GM12878 (cell line): ENCODE results near the gene TNS4. TPM values are rescaled to one million over a fixed set of nuclear protein-coding genes. Genes with fewer than 3 reads are reported as not detected.

Source experiments
- BHLHE40 ChIP-seq, 2 experiments: fragments of 450-650 bp in 1 of 2; IDR thresholded peaks; 2 replicates each; pipeline ENCODE4 v1.6.1; 2011 to 2017; ENCODE audit warnings: low read depth in 2 of 2, borderline replicate concordance in 1 of 2, improper control_type of control experiment in 1 of 2, low read length in 1 of 2, mild to moderate bottlenecking in 1 of 2
- BMI1 ChIP-seq: fragments of 450-650 bp; IDR thresholded peaks from 2 replicates; pipeline ENCODE4 v1.6.1; 2016; ENCODE audit warnings: mild to moderate bottlenecking, moderate library complexity, borderline replicate concordance
- CREB1 ChIP-seq: IDR thresholded peaks from 2 replicates; pipeline ENCODE4 v1.6.1; 2012; ENCODE audit warnings: low read depth, mild to moderate bottlenecking, inconsistent platforms
- CTCF ChIP-seq, 3 experiments: IDR thresholded peaks in 2 of 3; conservative IDR thresholded peaks in 1 of 3; 2 replicates each; pipeline ENCODE4 v1.5.1; 2011; ENCODE audit warnings: low read depth in 3 of 3, low read length in 3 of 3, mild to moderate bottlenecking in 3 of 3, control low read depth in 2 of 3, moderate library complexity in 2 of 3, inconsistent platforms in 1 of 3, mixed read lengths in 1 of 3; ENCODE audit not compliant: control insufficient read depth in 2 of 3, insufficient read depth in 1 of 3; ENCODE audit errors: extremely low read depth in 1 of 3
- EGR1 ChIP-seq, 2 experiments: IDR thresholded peaks; 1 replicate in 1 of 2; 2 replicates in 1 of 2; pipeline ENCODE4 v1.6.1; 2011 to 2012; ENCODE audit warnings: low read depth in 2 of 2, low read length in 2 of 2, borderline replicate concordance in 1 of 2, mild to moderate bottlenecking in 1 of 2, moderate library complexity in 1 of 2
- FOS ChIP-seq: IDR thresholded peaks from 3 replicates; pipeline ENCODE4 v1.6.1; 2011; ENCODE audit warnings: borderline replicate concordance; ENCODE audit not compliant: insufficient read length; ENCODE audit errors: extremely low read depth
- IKZF2 ChIP-seq, 2 experiments: fragments of 450-650 bp; IDR thresholded peaks; 2 replicates each; pipeline ENCODE4 v1.6.1; 2017; ENCODE audit warnings: mild to moderate bottlenecking in 2 of 2, moderate library complexity in 2 of 2
- KAT2A ChIP-seq: conservative IDR thresholded peaks from 2 replicates; pipeline ENCODE4 v1.6.1; 2011; ENCODE audit warnings: low read depth, low read length; ENCODE audit not compliant: control insufficient read depth
- MLLT1 ChIP-seq: fragments of 450-650 bp; IDR thresholded peaks from 2 replicates; pipeline ENCODE4 v1.6.1; 2016; ENCODE audit warnings: mild to moderate bottlenecking
- MTA2 ChIP-seq: fragments of 450-650 bp; IDR thresholded peaks from 2 replicates; pipeline ENCODE4 v1.6.1; 2016; ENCODE audit warnings: low read depth, mild to moderate bottlenecking, moderate library complexity
- NBN ChIP-seq: fragments of 450-650 bp; IDR thresholded peaks from 2 replicates; pipeline ENCODE4 v1.6.1; 2016
- POLR2A ChIP-seq: IDR thresholded peaks from 2 replicates; pipeline ENCODE4 v1.6.1; 2011; ENCODE audit warnings: low read depth, mild to moderate bottlenecking, low read length
- RBBP5 ChIP-seq: fragments of 200-600 bp; sonication (generic); conservative IDR thresholded peaks from 2 replicates; pipeline ENCODE4 v1.6.1; 2016
- RCOR1 ChIP-seq: conservative IDR thresholded peaks from 2 replicates; pipeline ENCODE4 v1.6.1; 2012; ENCODE audit warnings: low read depth, low read length, improper control_type of control experiment
- TBL1XR1 ChIP-seq: IDR thresholded peaks from 2 replicates; pipeline ENCODE4 v1.6.1; 2012; ENCODE audit warnings: low read depth, low read length, improper control_type of control experiment
- ZBTB40 ChIP-seq: fragments of 450-650 bp; IDR thresholded peaks from 2 replicates; pipeline ENCODE4 v1.6.1; 2016; ENCODE audit warnings: mild to moderate bottlenecking, moderate library complexity, borderline replicate concordance
- polyA plus RNA-seq, 11 experiments: library from polyadenylated mRNA; depleted of rRNA in 4 of 11; unstranded in 6 of 11; stranded (reverse) in 5 of 11; fragments of >200 nt; fragmentation: Nextera tagmentation in 4 of 11; fragmentation: Illumina TruSeq in 1 of 11; extraction: Ambion mirVana in 4 of 11; extraction: Trizol in 1 of 11; gene quantifications; 1 replicate in 1 of 11; 2 replicates in 10 of 11; pipeline versions ENCODE4 v1.2.1 to v1.2.3, GENCODE V29; 2011 to 2016; ENCODE audit warnings: inconsistent platforms in 2 of 11, missing spikeins in 2 of 11, low read depth in 1 of 11
- total RNA-seq, 4 experiments: library from RNA; depleted of rRNA in 3 of 4; stranded (reverse); fragments of >200 nt in 3 of 4; fragmentation: Illumina TruSeq in 1 of 4; extraction: Trizol in 1 of 4; gene quantifications; 2 replicates each; pipeline versions ENCODE4 v1.2.1 to v1.2.3, GENCODE V29; 2013 to 2021
- TF ChIP-seq, protein P1 (sequence below): fragments of 450-650 bp; conservative IDR thresholded peaks from 2 replicates; pipeline ENCODE4 v1.6.1; 2017; ENCODE audit warnings: mild to moderate bottlenecking, moderate library complexity
- TF ChIP-seq, protein P2 (sequence below): IDR thresholded peaks from 2 replicates; pipeline ENCODE4 v1.6.1; 2012; ENCODE audit warnings: low read depth, low read length, improper control_type of control experiment

TNS4 gene
- total and polyA plus RNA-seq, 10 of the 15 experiments (the other 5 are each of a cell fraction or from before 2014, with no cell fraction given): 0.10 to 0.90 (median 0.68) TPM; not detected in 2

DNA sequence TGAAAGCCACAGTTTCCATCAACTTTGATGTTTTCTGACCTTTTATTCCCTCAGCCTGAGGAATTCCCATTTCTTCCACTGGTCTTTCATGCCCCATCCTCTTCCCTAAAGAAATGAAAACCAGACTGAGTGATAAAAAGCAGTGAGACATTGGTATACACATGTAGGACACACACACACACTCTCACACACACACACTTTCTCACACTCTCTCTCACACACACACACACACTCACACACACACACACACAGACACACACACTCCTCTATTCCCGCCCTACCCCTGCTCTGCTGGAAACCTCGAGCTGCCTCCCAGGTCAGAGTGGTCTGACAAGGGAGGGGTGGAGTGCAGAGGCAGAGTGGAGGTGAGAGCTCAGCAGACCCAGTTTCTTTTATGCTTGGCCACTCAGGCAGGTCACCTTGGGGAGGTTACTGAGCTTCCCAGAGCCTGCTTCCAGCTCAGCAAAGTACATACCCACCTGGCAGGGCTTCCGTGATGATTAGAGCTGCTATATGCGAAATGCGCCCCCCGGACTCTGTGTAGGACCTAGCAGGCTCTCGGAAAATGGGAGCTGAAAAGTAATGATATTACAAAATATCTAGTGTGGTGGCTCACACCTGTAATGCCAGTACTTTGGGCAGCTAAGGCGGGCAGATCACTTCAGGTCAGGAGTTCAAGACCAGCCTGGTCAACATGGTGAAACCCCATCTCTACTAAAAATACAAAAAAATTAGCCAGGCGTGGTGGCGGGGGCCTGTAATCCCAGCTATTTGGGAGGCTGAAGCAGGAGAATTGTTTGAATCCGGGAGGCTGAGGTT, 33.2 kb upstream of the TNS4 start (continued):
- TF ChIP-seq ZBTB40 (no peak), RBBP5 (no peak), BHLHE40 (IDR thresholded peaks at IDR 0.05; ENCODE audit: borderline replicate concordance in 1 of 2, low read depth in 2 of 2, low read length in 1 of 2) (no peak), BMI1 (0 out of 2 replicates have a peak, but pooled peaks have one; percentile 29), TBL1XR1 (no peak), NBN (peak; percentile 79), POLR2A (no peak), MTA2 (peak; percentile 25; the same call in 1 of the 2 replicates), IKZF2 (IDR thresholded peaks at IDR 0.05) (peak; percentile 75 to 79), FOS (no peak), KAT2A (no peak), MLLT1 (peak; percentile 22; the same call in 1 of the 2 replicates), CREB1 (no peak), CTCF (IDR thresholded peaks at IDR 0.05 in 2 of 3, conservative IDR thresholded peaks at IDR 0.05 in 1 of 3; ENCODE audit: control insufficient read depth in 2 of 3, extremely low read depth in 1 of 3, insufficient read depth in 1 of 3, low read depth in 3 of 3, low read length in 3 of 3) (no peak), EGR1 (IDR thresholded peaks at IDR 0.05; ENCODE audit: borderline replicate concordance in 1 of 2, low read depth in 2 of 2, low read length in 2 of 2) (no peak), RCOR1 (no peak)
- TF ChIP-seq, protein P1, sequence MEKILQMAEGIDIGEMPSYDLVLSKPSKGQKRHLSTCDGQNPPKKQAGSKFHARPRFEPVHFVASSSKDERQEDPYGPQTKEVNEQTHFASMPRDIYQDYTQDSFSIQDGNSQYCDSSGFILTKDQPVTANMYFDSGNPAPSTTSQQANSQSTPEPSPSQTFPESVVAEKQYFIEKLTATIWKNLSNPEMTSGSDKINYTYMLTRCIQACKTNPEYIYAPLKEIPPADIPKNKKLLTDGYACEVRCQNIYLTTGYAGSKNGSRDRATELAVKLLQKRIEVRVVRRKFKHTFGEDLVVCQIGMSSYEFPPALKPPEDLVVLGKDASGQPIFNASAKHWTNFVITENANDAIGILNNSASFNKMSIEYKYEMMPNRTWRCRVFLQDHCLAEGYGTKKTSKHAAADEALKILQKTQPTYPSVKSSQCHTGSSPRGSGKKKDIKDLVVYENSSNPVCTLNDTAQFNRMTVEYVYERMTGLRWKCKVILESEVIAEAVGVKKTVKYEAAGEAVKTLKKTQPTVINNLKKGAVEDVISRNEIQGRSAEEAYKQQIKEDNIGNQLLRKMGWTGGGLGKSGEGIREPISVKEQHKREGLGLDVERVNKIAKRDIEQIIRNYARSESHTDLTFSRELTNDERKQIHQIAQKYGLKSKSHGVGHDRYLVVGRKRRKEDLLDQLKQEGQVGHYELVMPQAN: no peak
- TF ChIP-seq, protein P2, sequence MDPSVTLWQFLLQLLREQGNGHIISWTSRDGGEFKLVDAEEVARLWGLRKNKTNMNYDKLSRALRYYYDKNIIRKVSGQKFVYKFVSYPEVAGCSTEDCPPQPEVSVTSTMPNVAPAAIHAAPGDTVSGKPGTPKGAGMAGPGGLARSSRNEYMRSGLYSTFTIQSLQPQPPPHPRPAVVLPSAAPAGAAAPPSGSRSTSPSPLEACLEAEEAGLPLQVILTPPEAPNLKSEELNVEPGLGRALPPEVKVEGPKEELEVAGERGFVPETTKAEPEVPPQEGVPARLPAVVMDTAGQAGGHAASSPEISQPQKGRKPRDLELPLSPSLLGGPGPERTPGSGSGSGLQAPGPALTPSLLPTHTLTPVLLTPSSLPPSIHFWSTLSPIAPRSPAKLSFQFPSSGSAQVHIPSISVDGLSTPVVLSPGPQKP: no peak
